ENCODE measurements around the gene CDKAL1. TPM values are rescaled to one million over a fixed set of nuclear protein-coding genes. Genes with fewer than 3 reads are reported as not detected.

Gene CDKAL1
- total RNA-seq, 1 donor from 2014 or later = 14.8 TPM

- no peaks in the 10 kb centered on the region for H3K4me1 Mint-ChIP-seq (ENCODE audit: unreplicated experiment)
- no peak overlapping the region for H3K4me3 Mint-ChIP-seq (ENCODE audit: unreplicated experiment)
- no peak for TF ChIP-seq CTCF (IDR thresholded peaks at IDR 0.05)
- H3K36me3 Mint-ChIP-seq (ENCODE audit: unreplicated experiment) = peaks cover 10% of the 10 kb centered on the region
- no peak overlapping the region for H3K27ac Mint-ChIP-seq (ENCODE audit: unreplicated experiment)
- DNase-seq (ENCODE audit: extremely low spot score, unreplicated experiment) = no peak
- no peaks in the 10 kb centered on the region for H3K27me3 Mint-ChIP-seq (ENCODE audit: unreplicated experiment)
- H3K9me3 Mint-ChIP-seq (ENCODE audit: unreplicated experiment) = no peaks in the 10 kb centered on the region
Measured at GRCh38 chr6:21208081-21208795, 674.0 kb downstream of the CDKAL1 start.

GRCh38 chr6:21208796-21209186 lies 674.5 kb downstream of the CDKAL1 start:
- H3K9me3 Mint-ChIP-seq (ENCODE audit: unreplicated experiment) = no peaks in the 10 kb centered on the region
- DNase-seq (ENCODE audit: extremely low spot score, unreplicated experiment) = no peak
- H3K27ac Mint-ChIP-seq (ENCODE audit: unreplicated experiment) = no peak overlapping the region
- no peak overlapping the region for H3K4me3 Mint-ChIP-seq (ENCODE audit: unreplicated experiment)
- no peaks in the 10 kb centered on the region for H3K27me3 Mint-ChIP-seq (ENCODE audit: unreplicated experiment)
- peaks cover 10% of the 10 kb centered on the region for H3K36me3 Mint-ChIP-seq (ENCODE audit: unreplicated experiment)
- no peak for TF ChIP-seq CTCF (IDR thresholded peaks at IDR 0.05)
- no peaks in the 10 kb centered on the region for H3K4me1 Mint-ChIP-seq (ENCODE audit: unreplicated experiment)

GRCh38 chr6:21213492-21213891 lies 679.2 kb downstream of the CDKAL1 start:
- Mint-ChIP-seq H3K4me3 (ENCODE audit: unreplicated experiment) (no peak overlapping the region), H3K27ac (ENCODE audit: unreplicated experiment) (no peak overlapping the region), H3K27me3 (ENCODE audit: unreplicated experiment) (no peaks in the 10 kb centered on the region), H3K9me3 (ENCODE audit: unreplicated experiment) (peaks cover 1% of the 10 kb centered on the region), H3K36me3 (ENCODE audit: unreplicated experiment) (peaks cover 4% of the 10 kb centered on the region), H3K4me1 (ENCODE audit: unreplicated experiment) (no peaks in the 10 kb centered on the region)
- DNase-seq (ENCODE audit: extremely low spot score, unreplicated experiment) = no peak
- TF ChIP-seq CTCF (IDR thresholded peaks at IDR 0.05) = no peak

GRCh38 chr6:21214738-21215448 lies 680.6 kb downstream of the CDKAL1 start:
- no peaks in the 10 kb centered on the region for H3K4me1 Mint-ChIP-seq (ENCODE audit: unreplicated experiment)
- no peak for TF ChIP-seq CTCF (IDR thresholded peaks at IDR 0.05)
- no peak overlapping the region for H3K4me3 Mint-ChIP-seq (ENCODE audit: unreplicated experiment)
- no peak overlapping the region for H3K27ac Mint-ChIP-seq (ENCODE audit: unreplicated experiment)
- peaks cover 3% of the 10 kb centered on the region for H3K36me3 Mint-ChIP-seq (ENCODE audit: unreplicated experiment)
- peaks cover 3% of the 10 kb centered on the region for H3K9me3 Mint-ChIP-seq (ENCODE audit: unreplicated experiment)
- no peak for DNase-seq (ENCODE audit: extremely low spot score, unreplicated experiment)
- no peaks in the 10 kb centered on the region for H3K27me3 Mint-ChIP-seq (ENCODE audit: unreplicated experiment)

- no peak for TF ChIP-seq CTCF (IDR thresholded peaks at IDR 0.05)
- no peak overlapping the region for H3K4me3 Mint-ChIP-seq (ENCODE audit: unreplicated experiment)
- no peaks in the 10 kb centered on the region for H3K4me1 Mint-ChIP-seq (ENCODE audit: unreplicated experiment)
- H3K27me3 Mint-ChIP-seq (ENCODE audit: unreplicated experiment) = no peaks in the 10 kb centered on the region
- no peak for DNase-seq (ENCODE audit: extremely low spot score, unreplicated experiment)
- H3K27ac Mint-ChIP-seq (ENCODE audit: unreplicated experiment) = no peak overlapping the region
- H3K36me3 Mint-ChIP-seq (ENCODE audit: unreplicated experiment) = no peaks in the 10 kb centered on the region
- peaks cover 3% of the 10 kb centered on the region for H3K9me3 Mint-ChIP-seq (ENCODE audit: unreplicated experiment)
Measured at GRCh38 chr6:21219241-21219640, 685.0 kb downstream of the CDKAL1 start.

All from osteocyte (in vitro differentiated cells).